ENCODE data around the gene LGALS9. TPM values are rescaled to one million over a fixed set of nuclear protein-coding genes. Genes with fewer than 3 reads are reported as not detected.
"Not testable (repeated sequence)": the region's sequence is repeated elsewhere in the genome, so short reads cannot be mapped to it uniquely, and the experiment has no call there.

Gene LGALS9
- total RNA-seq, 1 experiment from 2014 or later = not detected

GRCh38 chr17:27667656-27668487, 36.9 kb downstream of the LGALS9 start:
- in situ Hi-C loops (cut with HindIII; ENCODE audit: low sequenced_read_pairs) = no loop called here
- DNase-seq (ENCODE audit: low spot score) = no peak

GRCh38 chr17:27668488-27668823, 37.5 kb downstream of the LGALS9 start:
- DNase-seq (ENCODE audit: low spot score) = no peak

GRCh38 chr17:27669136-27669535, 38.1 kb downstream of the LGALS9 start:
- in situ Hi-C loops (cut with HindIII; ENCODE audit: low sequenced_read_pairs) = no loop called here
- no peak for DNase-seq (ENCODE audit: low spot score)

More at GRCh38 chr17:27668488-27668823, 37.5 kb downstream of the LGALS9 start:
- in situ Hi-C loops (cut with HindIII; ENCODE audit: low sequenced_read_pairs) = no loop called here

- in situ Hi-C loops (cut with HindIII; ENCODE audit: low sequenced_read_pairs) = no loop called here
Measured at GRCh38 chr17:27669850-27670249, 38.9 kb downstream of the LGALS9 start.

GRCh38 chr17:27670791-27671590, 40.0 kb downstream of the LGALS9 start:
- in situ Hi-C loops (cut with HindIII; ENCODE audit: low sequenced_read_pairs) = no loop called here
- DNase-seq (ENCODE audit: low spot score) = no peak

More at GRCh38 chr17:27669850-27670249, 38.9 kb downstream of the LGALS9 start:
- DNase-seq (ENCODE audit: low spot score) = peak; percentile 43

GRCh38 chr17:27671591-27671910, 40.6 kb downstream of the LGALS9 start:
- in situ Hi-C loops (cut with HindIII; ENCODE audit: low sequenced_read_pairs) = no loop called here
- no peak for DNase-seq (ENCODE audit: low spot score)

GRCh38 chr17:27671977-27672480, 41.0 kb downstream of the LGALS9 start:
- in situ Hi-C loops (cut with HindIII; ENCODE audit: low sequenced_read_pairs); DNase-seq (ENCODE audit: low spot score): not testable (repeated sequence)

GRCh38 chr17:27674335-27674734, 43.3 kb downstream of the LGALS9 start:
- no peak for DNase-seq (ENCODE audit: low spot score)
- in situ Hi-C loops (cut with HindIII; ENCODE audit: low sequenced_read_pairs) = no loop called here

- DNase-seq (ENCODE audit: low spot score) = no peak
- in situ Hi-C loops (cut with HindIII; ENCODE audit: low sequenced_read_pairs) = no loop called here
Measured at GRCh38 chr17:27677191-27677590, 46.2 kb downstream of the LGALS9 start.

- DNase-seq (ENCODE audit: low spot score); in situ Hi-C loops (cut with HindIII; ENCODE audit: low sequenced_read_pairs): not testable (repeated sequence)
Measured at GRCh38 chr17:27686322-27686721, 55.3 kb downstream of the LGALS9 start.

GRCh38 chr17:27690882-27691281, 59.9 kb downstream of the LGALS9 start:
- in situ Hi-C loops (cut with HindIII; ENCODE audit: low sequenced_read_pairs) = no loop called here
- no peak for DNase-seq (ENCODE audit: low spot score)

GRCh38 chr17:27695254-27695814, 64.3 kb downstream of the LGALS9 start:
- in situ Hi-C loops (cut with HindIII; ENCODE audit: low sequenced_read_pairs); DNase-seq (ENCODE audit: low spot score): not testable (repeated sequence)

Other genes starting within 250 kb of the LGALS9 start
- gene KSR1, start 174.7 kb upstream of the LGALS9 start, total RNA-seq (2014; rRNA removed; shearing (Covaris generic)) = 2.7 and 6.0 TPM in 2 replicates
- gene NOS2, start 169.3 kb downstream of the LGALS9 start, total RNA-seq (2014; rRNA removed; shearing (Covaris generic)) = 0.18 and 1.0 TPM in 2 replicates

All from G401 (cell line).